Caco-2 (cell line): ENCODE results near the gene KDM4C. TPM values are rescaled to one million over a fixed set of nuclear protein-coding genes. Genes with fewer than 3 reads are reported as not detected.

ENCODE experiments used
- BruUV-seq: library from RNA; stranded (reverse); fragments of 400-500 nt; replicated peaks from 2 replicates; lab custom pipeline; 2021; lab: Mats Ljungman, UMichigan
- CTCF ChIA-PET: fragments of 300-600 bp; sonication (Branson Sonifier 250); formaldehyde crosslinking; loops from one replicate; lab custom pipeline; 2022; ENCODE audit warnings: antibody characterized with exemption; lab: Charles Lee
- POLR2A ChIA-PET: fragments of 300-600 bp; sonication (Branson Sonifier 250); formaldehyde crosslinking; loops from one replicate; lab custom pipeline; 2022; ENCODE audit warnings: antibody characterized with exemption; lab: Charles Lee
- DNase-seq, 2 experiments: peaks; one replicate each; pipeline versions ENCODE4 v3.0.0 to v3.0.0-alpha.2; 2020 to 2022
- H3K27me3 ChIP-seq: replicated peaks from 2 replicates; pipeline ENCODE4 v1.6.0; 2011; ENCODE audit warnings: low read length; ENCODE audit not compliant: control insufficient read depth, insufficient read depth
- H3K36me3 ChIP-seq: 2 replicates; pipeline ENCODE4 v1.5.1; 2011; ENCODE audit warnings: low read length; ENCODE audit not compliant: control insufficient read depth, insufficient read depth
- H3K4me1 ChIP-seq: fragments of 250-450 bp; sonication (Bioruptor Pico); 2 replicates; pipeline ENCODE4 v1.5.1; 2020; ENCODE audit warnings: mild to moderate bottlenecking
- H3K4me3 ChIP-seq: 2 replicates; pipeline ENCODE4 v1.5.1; 2011; ENCODE audit warnings: low read depth, mild to moderate bottlenecking, control low read depth, low read length
- H3K9me3 ChIP-seq: fragments of 250-450 bp; sonication (Bioruptor Pico); 2 replicates; pipeline ENCODE4 v1.5.1; 2020; ENCODE audit warnings: mild to moderate bottlenecking, moderate library complexity
- H3K27ac Mint-ChIP-seq: one replicate; pipeline ENCODE4 v1.8.0; 2022; ENCODE audit warnings: mixed read lengths; ENCODE audit not compliant: unreplicated experiment
- H3K27me3 Mint-ChIP-seq: one replicate; pipeline ENCODE4 v1.8.0; 2022; ENCODE audit warnings: mixed read lengths; ENCODE audit not compliant: insufficient read depth, unreplicated experiment
- H3K36me3 Mint-ChIP-seq: one replicate; pipeline ENCODE4 v1.8.0; 2022; ENCODE audit warnings: mild to moderate bottlenecking, mixed read lengths; ENCODE audit not compliant: insufficient read depth, unreplicated experiment
- H3K4me1 Mint-ChIP-seq: one replicate; pipeline ENCODE4 v1.8.0; 2022; ENCODE audit warnings: low read depth, mixed read lengths; ENCODE audit not compliant: unreplicated experiment
- H3K4me3 Mint-ChIP-seq: one replicate; pipeline ENCODE4 v1.8.0; 2022; ENCODE audit warnings: mild to moderate bottlenecking, moderate library complexity, mixed read lengths; ENCODE audit not compliant: unreplicated experiment
- H3K9me3 Mint-ChIP-seq: one replicate; pipeline ENCODE4 v1.8.0; 2022; ENCODE audit warnings: mixed read lengths; ENCODE audit not compliant: unreplicated experiment
- intact Hi-C: fragments of 100-400 bp; cut with micrococcal nuclease; formaldehyde crosslinking; loops from one replicate; pipeline ENCODE4 v1.10.0; 2022; ENCODE audit not compliant: unreplicated experiment
- total RNA-seq: library from RNA; stranded (reverse); gene quantifications from 2 replicates; pipeline ENCODE4 v1.2.3, GENCODE V29; 2022
- TF ChIP-seq, protein P1 (sequence below), 2 experiments: fragments of 200-600 bp in 1 of 2; IDR thresholded peaks; 1 replicate in 1 of 2; 2 replicates in 1 of 2; pipeline versions ENCODE4 v1.5.1 to v1.8.0; 2011 to 2022; ENCODE audit warnings: antibody characterized with exemption in 1 of 2, control low read depth in 1 of 2, inconsistent platforms in 1 of 2, low read depth in 1 of 2, low read length in 1 of 2, mild to moderate bottlenecking in 1 of 2, moderate library complexity in 1 of 2; ENCODE audit not compliant: insufficient read depth in 1 of 2, severe bottlenecking in 1 of 2, unreplicated experiment in 1 of 2

The KDM4C gene
- total RNA-seq, 1 experiment from 2014 or later: 40.3 TPM

GRCh38 chr9:6938873-6939272 is 181.1 kb downstream of the KDM4C start:
- intact Hi-C loops: no loop called here
- Mint-ChIP-seq H3K9me3 (no peaks in the 10 kb centered on the region), H3K4me3 (no peak overlapping the region), H3K27ac (no peak overlapping the region), H3K36me3 (peaks cover 16% of the 10 kb centered on the region), H3K27me3 (no peaks in the 10 kb centered on the region), H3K4me1 (no peaks in the 10 kb centered on the region)
- Histone ChIP-seq H3K9me3 (no peaks in the 10 kb centered on the region), H3K4me1 (no peaks in the 10 kb centered on the region), H3K27me3 (no peaks in the 10 kb centered on the region), H3K36me3 (no peaks in the 10 kb centered on the region), H3K4me3 (no peak overlapping the region)
- no peak for DNase-seq
- TF ChIP-seq, protein P1, sequence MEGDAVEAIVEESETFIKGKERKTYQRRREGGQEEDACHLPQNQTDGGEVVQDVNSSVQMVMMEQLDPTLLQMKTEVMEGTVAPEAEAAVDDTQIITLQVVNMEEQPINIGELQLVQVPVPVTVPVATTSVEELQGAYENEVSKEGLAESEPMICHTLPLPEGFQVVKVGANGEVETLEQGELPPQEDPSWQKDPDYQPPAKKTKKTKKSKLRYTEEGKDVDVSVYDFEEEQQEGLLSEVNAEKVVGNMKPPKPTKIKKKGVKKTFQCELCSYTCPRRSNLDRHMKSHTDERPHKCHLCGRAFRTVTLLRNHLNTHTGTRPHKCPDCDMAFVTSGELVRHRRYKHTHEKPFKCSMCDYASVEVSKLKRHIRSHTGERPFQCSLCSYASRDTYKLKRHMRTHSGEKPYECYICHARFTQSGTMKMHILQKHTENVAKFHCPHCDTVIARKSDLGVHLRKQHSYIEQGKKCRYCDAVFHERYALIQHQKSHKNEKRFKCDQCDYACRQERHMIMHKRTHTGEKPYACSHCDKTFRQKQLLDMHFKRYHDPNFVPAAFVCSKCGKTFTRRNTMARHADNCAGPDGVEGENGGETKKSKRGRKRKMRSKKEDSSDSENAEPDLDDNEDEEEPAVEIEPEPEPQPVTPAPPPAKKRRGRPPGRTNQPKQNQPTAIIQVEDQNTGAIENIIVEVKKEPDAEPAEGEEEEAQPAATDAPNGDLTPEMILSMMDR (IDR thresholded peaks at IDR 0.05; ENCODE audit: insufficient read depth in 1 of 2, low read depth in 1 of 2, low read length in 1 of 2, severe bottlenecking in 1 of 2, unreplicated experiment in 1 of 2): no peak
- CTCF ChIA-PET: no interaction called here
- BruUV-seq: no TSS peak
- POLR2A ChIA-PET: no interaction called here

DNA sequence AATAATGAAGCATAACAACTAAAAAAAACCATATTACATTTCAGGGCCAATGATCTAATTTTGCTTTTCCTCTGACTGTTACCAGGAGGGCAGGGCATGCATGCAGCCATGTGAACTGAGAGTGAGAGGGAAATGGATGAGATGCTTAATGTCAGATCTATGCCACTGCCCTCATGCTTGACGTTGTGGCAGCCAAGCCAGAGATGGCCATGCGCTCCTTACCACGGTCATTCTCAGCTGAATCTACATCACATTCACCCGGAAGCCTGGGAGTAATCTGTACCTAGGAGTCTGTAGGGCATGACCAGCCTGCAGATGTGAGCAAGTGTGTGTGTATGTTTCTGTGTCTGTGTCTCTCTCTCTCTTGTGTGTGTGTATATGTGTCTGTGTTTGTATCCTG is 183.7 kb downstream of the KDM4C start:
- POLR2A ChIA-PET: no interaction called here
- TF ChIP-seq, protein P1 (IDR thresholded peaks at IDR 0.05; ENCODE audit: insufficient read depth in 1 of 2, low read depth in 1 of 2, low read length in 1 of 2, severe bottlenecking in 1 of 2, unreplicated experiment in 1 of 2): no peak
- no peaks in the 10 kb centered on the region for H3K9me3 ChIP-seq
- no peaks in the 10 kb centered on the region for H3K27me3 Mint-ChIP-seq
- peaks cover 7% of the 10 kb centered on the region for H3K4me1 Mint-ChIP-seq
- intact Hi-C loops: no loop called here
- H3K4me1 ChIP-seq: no peaks in the 10 kb centered on the region
- no TSS peak for BruUV-seq
- DNase-seq: no peak
- no peaks in the 10 kb centered on the region for H3K36me3 ChIP-seq
- peak overlapping the region; percentile 28 for H3K27ac Mint-ChIP-seq
- CTCF ChIA-PET: no interaction called here
- no peak overlapping the region for H3K4me3 ChIP-seq
- H3K9me3 Mint-ChIP-seq: no peaks in the 10 kb centered on the region
- H3K36me3 Mint-ChIP-seq: peaks cover 16% of the 10 kb centered on the region
- no peaks in the 10 kb centered on the region for H3K27me3 ChIP-seq
- H3K4me3 Mint-ChIP-seq: no peak overlapping the region

GRCh38 chr9:6942406-6942805 is 184.6 kb downstream of the KDM4C start:
- H3K27me3 ChIP-seq: no peaks in the 10 kb centered on the region
- H3K4me1 ChIP-seq: no peaks in the 10 kb centered on the region
- peaks cover 16% of the 10 kb centered on the region for H3K36me3 Mint-ChIP-seq
- DNase-seq: no peak
- peaks cover 7% of the 10 kb centered on the region for H3K4me1 Mint-ChIP-seq
- no TSS peak for BruUV-seq
- H3K4me3 ChIP-seq: no peak overlapping the region
- H3K27me3 Mint-ChIP-seq: no peaks in the 10 kb centered on the region
- H3K9me3 ChIP-seq: no peaks in the 10 kb centered on the region
- ChIA-PET CTCF (no interaction called here), POLR2A (no interaction called here)
- H3K9me3 Mint-ChIP-seq: no peaks in the 10 kb centered on the region
- TF ChIP-seq, protein P1 (IDR thresholded peaks at IDR 0.05; ENCODE audit: insufficient read depth in 1 of 2, low read depth in 1 of 2, low read length in 1 of 2, severe bottlenecking in 1 of 2, unreplicated experiment in 1 of 2): no peak
- H3K36me3 ChIP-seq: no peaks in the 10 kb centered on the region
- intact Hi-C loops: no loop called here
- H3K4me3 Mint-ChIP-seq: no peak overlapping the region
- no peak overlapping the region for H3K27ac Mint-ChIP-seq
